K562 (cell line): ENCODE data around the gene GIPR. TPM values are rescaled to one million over a fixed set of nuclear protein-coding genes. Genes with fewer than 3 reads are reported as not detected.

Source experiments
- ATAC-seq: fragments of 200-7000 bp; cut with Tn5 transposase; 3 replicates; pipeline ENCODE4 v1.9.1; 2020; ENCODE audit warnings: moderate library complexity
- BruUV-seq: library from RNA; stranded (reverse); fragments of 400-500 nt; replicated peaks from 2 replicates; lab custom pipeline; 2021; lab: Mats Ljungman, UMichigan
- CTCF ChIA-PET: fragments of 300-600 bp; formaldehyde crosslinking; extraction: SDS; loops from one replicate; lab custom pipeline; 2021; ENCODE audit warnings: low intra/inter-chr PET ratio; lab: Yijun Ruan, JAX
- POLR2A ChIA-PET: fragments of 300-600, 350-650 bp; sonication (Branson Sonifier 250); formaldehyde crosslinking; extraction: SDS; loops from one replicate; lab custom pipeline; 2021; ENCODE audit warnings: antibody characterized with exemption, inconsistent platforms; lab: Yijun Ruan, JAX
- DNase-seq, 4 experiments: peaks; one replicate each; pipeline versions ENCODE4 v3.0.0 to v3.0.0-alpha.2; 2011 to 2018; ENCODE audit warnings: low spot score in 3 of 4, mixed read lengths in 3 of 4; ENCODE audit errors: extremely low read depth in 1 of 4
- FAIRE-seq: peaks from 2 replicates; lab custom pipeline; 2011; peaks lifted over from hg19 to GRCh38; lab: Jason Lieb, UNC
- H2AFZ ChIP-seq: 2 replicates; pipeline ENCODE4 v1.6.0; 2011; ENCODE audit warnings: low read depth, low read length, control low read depth, inconsistent platforms
- H3K27ac ChIP-seq: fragments of 200-600 bp; 3 replicates; pipeline ENCODE4 v1.8.0; 2011; ENCODE audit warnings: low read depth, mild to moderate bottlenecking, control low read depth, inconsistent platforms, low read length, moderate library complexity, mixed read lengths; ENCODE audit errors: extremely low read depth
- H3K27me3 ChIP-seq, 2 experiments: fragments of 300-600 bp in 1 of 2; 2 replicates in 1 of 2; 3 replicates in 1 of 2; pipeline versions ENCODE4 v1.6.0 to v1.8.0; 2011; ENCODE audit warnings: inconsistent platforms in 2 of 2, low read length in 2 of 2, mild to moderate bottlenecking in 1 of 2, mixed read lengths in 1 of 2, moderate library complexity in 1 of 2; ENCODE audit not compliant: control insufficient read depth in 2 of 2, insufficient read depth in 2 of 2
- H3K36me3 ChIP-seq: fragments of 300-600 bp; 3 replicates; pipeline ENCODE4 v1.8.0; 2011; ENCODE audit warnings: mild to moderate bottlenecking, low read length, inconsistent platforms; ENCODE audit not compliant: control insufficient read depth, insufficient read depth
- H3K4me1 ChIP-seq, 2 experiments: fragments of 200-600 bp in 1 of 2; replicated peaks in 1 of 2; 2 replicates in 1 of 2; 3 replicates in 1 of 2; pipeline versions ENCODE4 v1.5.1 to v1.8.0; 2011; ENCODE audit warnings: inconsistent platforms in 2 of 2, low read length in 2 of 2, mild to moderate bottlenecking in 1 of 2, mixed read lengths in 1 of 2, moderate library complexity in 1 of 2; ENCODE audit not compliant: control insufficient read depth in 2 of 2, insufficient read depth in 2 of 2
- H3K4me2 ChIP-seq: 2 replicates; pipeline ENCODE4 v1.6.1; 2011; ENCODE audit warnings: low read length, control low read depth, inconsistent platforms, mixed read lengths; ENCODE audit not compliant: insufficient read depth
- H3K4me3 ChIP-seq: fragments of 200-600 bp; sonication (generic), shearing (Covaris generic); 2 replicates; pipeline ENCODE4 v1.5.1; 2016; ENCODE audit warnings: control low read depth, inconsistent platforms
- H3K79me2 ChIP-seq: fragments of 200-600 bp; 3 replicates; pipeline ENCODE4 v1.8.0; 2011; ENCODE audit warnings: low read length, inconsistent platforms; ENCODE audit not compliant: control insufficient read depth, insufficient read depth
- H3K9ac ChIP-seq, 2 experiments: 2 replicates each; pipeline versions ENCODE4 v1.6.0 to v1.6.1; 2011; ENCODE audit warnings: low read depth in 2 of 2, low read length in 2 of 2, control low read depth in 1 of 2, inconsistent platforms in 1 of 2, mild to moderate bottlenecking in 1 of 2, mixed read lengths in 1 of 2; ENCODE audit not compliant: insufficient read depth in 1 of 2
- H3K9me1 ChIP-seq: one replicate; pipeline ENCODE4 v1.6.0; 2011; ENCODE audit warnings: inconsistent platforms, mild to moderate bottlenecking, low read length, moderate library complexity; ENCODE audit not compliant: control insufficient read depth, insufficient read depth
- H3K9me3 ChIP-seq: replicated peaks from 2 replicates; pipeline ENCODE4 v1.5.1; 2011; ENCODE audit warnings: low read depth, low read length, inconsistent platforms; ENCODE audit not compliant: control insufficient read depth, insufficient read depth
- H4K20me1 ChIP-seq: replicated peaks from 2 replicates; pipeline ENCODE4 v1.6.1; 2011; ENCODE audit warnings: low read length, inconsistent platforms, mixed read lengths; ENCODE audit not compliant: control insufficient read depth, insufficient read depth
- C11orf30 ChIP-seq: fragments of 450-650 bp; IDR thresholded peaks from 2 replicates; pipeline ENCODE4 v1.6.1; 2016; ENCODE audit warnings: low read depth, mild to moderate bottlenecking
- CBX5 ChIP-seq: IDR thresholded peaks from 2 replicates; pipeline ENCODE4 v1.6.1; 2014; ENCODE audit warnings: low read depth, borderline replicate concordance
- IFI16 ChIP-seq: fragments of 250-450 bp; sonication (Bioruptor Pico); IDR thresholded peaks from 2 replicates; pipeline ENCODE4 v2.1.2; 2022; ENCODE audit warnings: mild to moderate bottlenecking, inconsistent platforms
- IRF2 ChIP-seq: sonication (generic); formaldehyde crosslinking; IDR thresholded peaks from 2 replicates; pipeline ENCODE4 v1.8.1; 2022; ENCODE audit warnings: mild to moderate bottlenecking, missing genetic modification reagents
- MAFF ChIP-seq: IDR thresholded peaks from 2 replicates; pipeline ENCODE4 v1.6.1; 2012; ENCODE audit warnings: low read length, improper control_type of control experiment
- MAFK ChIP-seq: IDR thresholded peaks from 2 replicates; pipeline ENCODE4 v1.6.1; 2011; ENCODE audit warnings: low read length, improper control_type of control experiment
- PHB2 ChIP-seq: fragments of 450-650 bp; IDR thresholded peaks from 2 replicates; pipeline ENCODE4 v1.6.1; 2017; ENCODE audit warnings: low read depth
- RBM25 ChIP-seq: fragments of 200-400 bp; formaldehyde crosslinking; IDR thresholded peaks from 2 replicates; pipeline ENCODE4 v1.6.1; 2018; ENCODE audit warnings: low read length, low read depth, moderate library complexity; ENCODE audit not compliant: severe bottlenecking
- SAFB ChIP-seq: fragments of 200-400 bp; formaldehyde crosslinking; IDR thresholded peaks from 2 replicates; pipeline ENCODE4 v1.6.1; 2017; ENCODE audit warnings: low read depth, low read length, borderline replicate concordance
- SMAD3 ChIP-seq: fragments of 450-650 bp; formaldehyde crosslinking; conservative IDR thresholded peaks from 2 replicates; pipeline ENCODE4 v1.4.0; 2020; ENCODE audit warnings: mild to moderate bottlenecking
- TAF7 ChIP-seq: fragments of 450-650 bp; IDR thresholded peaks from 2 replicates; pipeline ENCODE4 v1.6.1; 2016; ENCODE audit warnings: missing genetic modification characterization, missing compliant biosample characterization
- TCFL5 ChIP-seq: fragments of 250-450 bp; sonication (Bioruptor Pico); conservative IDR thresholded peaks from 2 replicates; pipeline ENCODE4 v1.6.1; 2021; ENCODE audit warnings: mild to moderate bottlenecking, moderate library complexity, matching md5 sums
- ZNF175 ChIP-seq: fragments of 200-800 bp; sonication (Bioruptor generic); IDR thresholded peaks from 2 replicates; pipeline ENCODE4 v1.6.1; 2016; ENCODE audit warnings: low read depth, mild to moderate bottlenecking, missing genetic modification characterization, missing compliant biosample characterization
- ZNF316 ChIP-seq: fragments of 450-650 bp; IDR thresholded peaks from 2 replicates; pipeline ENCODE4 v1.6.1; 2016
- ZNF717 ChIP-seq: fragments of 250-450 bp; sonication (Bioruptor Pico); IDR thresholded peaks from 2 replicates; pipeline ENCODE4 v1.5.0; 2021
- WGBS: fragments of 100-300 bp; shearing (Covaris generic); methylation state at CpG from one replicate; pipeline ENCODE4 v1.1.6; 2016; ENCODE audit warnings: low coverage, mixed read lengths; ENCODE audit not compliant: insufficient coverage; ENCODE audit errors: missing lambda C conversion rate; 5-methylcytosine and 5-hydroxymethylcytosine counted together
- in situ Hi-C: fragments of 300-500 bp; cut with MboI; formaldehyde crosslinking; loops from 4 replicates; pipeline ENCODE4 v1.15.0; 2018; ENCODE audit warnings: inconsistent platforms, mixed read lengths
- intact Hi-C: fragments of 100-400 bp; cut with micrococcal nuclease; formaldehyde crosslinking; loops from 2 replicates; pipeline ENCODE4 v1.14.2; 2022
- polyA plus RNA-seq, 8 experiments: library from polyadenylated mRNA; depleted of rRNA in 4 of 8; stranded (reverse) in 5 of 8; unstranded in 3 of 8; fragments of >200 nt; fragmentation: Nextera tagmentation in 2 of 8; fragmentation: Illumina TruSeq in 1 of 8; extraction: Ambion mirVana in 2 of 8; extraction: Trizol in 1 of 8; gene quantifications; 2 replicates each; pipeline versions ENCODE4 v1.2.1 to v1.2.3, GENCODE V29; 2011 to 2014; ENCODE audit warnings: inconsistent platforms in 1 of 8, missing spikeins in 1 of 8
- total RNA-seq, 7 experiments: library from RNA; depleted of rRNA in 6 of 7; stranded (reverse); fragments of >200 nt in 6 of 7; fragmentation: Illumina TruSeq in 2 of 7; extraction: Trizol in 2 of 7; gene quantifications; 2 replicates each; pipeline versions ENCODE4 v1.2.1 to v1.2.3, GENCODE V29; 2011 to 2021; ENCODE audit warnings: low replicate concordance in 1 of 7
- TF ChIP-seq, protein P1 (sequence below): fragments of 450-650 bp; conservative IDR thresholded peaks from 2 replicates; pipeline ENCODE4 v1.6.1; 2016; ENCODE audit warnings: missing genetic modification characterization, low read depth, mild to moderate bottlenecking, missing compliant biosample characterization, moderate library complexity
- TF ChIP-seq, protein P2 (sequence below), 2 experiments: fragments of 450-650 bp in 1 of 2; sonication (generic) in 1 of 2; formaldehyde crosslinking in 1 of 2; IDR thresholded peaks in 1 of 2; conservative IDR thresholded peaks in 1 of 2; 2 replicates each; pipeline versions ENCODE4 v1.6.1 to v1.8.1; 2016 to 2023; ENCODE audit warnings: mild to moderate bottlenecking in 2 of 2, moderate library complexity in 2 of 2, inconsistent platforms in 1 of 2, missing genetic modification reagents in 1 of 2

GIPR gene
- total and polyA plus RNA-seq, 9 of the 15 experiments (the other 6 are each of a cell fraction or from before 2014, with no cell fraction given), result 2.2 to 26.8 (median 12.7) TPM

DNA sequence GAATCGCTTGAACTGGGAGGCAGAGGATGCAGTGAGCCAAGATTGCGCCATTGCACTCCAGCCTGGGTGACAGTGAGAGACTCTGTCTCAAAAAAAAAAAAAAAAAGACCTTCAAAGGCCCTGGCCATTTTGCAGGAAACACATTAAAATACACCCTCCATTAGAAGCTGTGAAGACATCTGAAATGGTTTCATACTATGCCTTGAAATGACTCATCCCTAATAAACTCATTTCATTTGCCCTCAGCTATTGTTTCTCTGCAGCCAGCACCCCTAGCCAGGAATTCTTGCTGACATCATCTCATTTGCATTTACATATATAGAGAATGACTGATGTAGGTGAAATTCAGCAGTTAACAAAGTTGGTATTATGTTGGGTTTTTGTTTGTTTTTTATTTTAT is 37.6 kb upstream of the GIPR start:
- H3K27me3 ChIP-seq, result no peaks in the 10 kb centered on the region; a peak in 1 of 5 replicates
- H2AFZ ChIP-seq, result no peak overlapping the region
- no peak overlapping the region for H3K4me2 ChIP-seq
- no peaks in the 10 kb centered on the region for H3K79me2 ChIP-seq
- no peak for TF ChIP-seq TAF7 (tag)
- TF ChIP-seq, protein P1, sequence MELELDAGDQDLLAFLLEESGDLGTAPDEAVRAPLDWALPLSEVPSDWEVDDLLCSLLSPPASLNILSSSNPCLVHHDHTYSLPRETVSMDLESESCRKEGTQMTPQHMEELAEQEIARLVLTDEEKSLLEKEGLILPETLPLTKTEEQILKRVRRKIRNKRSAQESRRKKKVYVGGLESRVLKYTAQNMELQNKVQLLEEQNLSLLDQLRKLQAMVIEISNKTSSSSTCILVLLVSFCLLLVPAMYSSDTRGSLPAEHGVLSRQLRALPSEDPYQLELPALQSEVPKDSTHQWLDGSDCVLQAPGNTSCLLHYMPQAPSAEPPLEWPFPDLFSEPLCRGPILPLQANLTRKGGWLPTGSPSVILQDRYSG (tag), result no peak
- TF ChIP-seq, protein P2, sequence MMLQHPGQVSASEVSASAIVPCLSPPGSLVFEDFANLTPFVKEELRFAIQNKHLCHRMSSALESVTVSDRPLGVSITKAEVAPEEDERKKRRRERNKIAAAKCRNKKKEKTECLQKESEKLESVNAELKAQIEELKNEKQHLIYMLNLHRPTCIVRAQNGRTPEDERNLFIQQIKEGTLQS (IDR thresholded peaks at IDR 0.05), result peak; percentile 45
- TF ChIP-seq, protein P2 (CRISPR knock-in tag; conservative IDR thresholded peaks at IDR 0.05), result no peak
- TF ChIP-seq RBM25, result no peak
- TF ChIP-seq SMAD3 (CRISPR knock-in tag), result no peak
- TF ChIP-seq SAFB, result no peak
- TF ChIP-seq IRF2, result no peak
- peak; percentile 77 for TF ChIP-seq ZNF316
- no peak for TF ChIP-seq PHB2
- peak; percentile 54; the same call in 1 of the 2 replicates for TF ChIP-seq C11orf30
- no peak for TF ChIP-seq TCFL5 (CRISPR knock-in tag)
- no peak for TF ChIP-seq ZNF175 (CRISPR knock-in tag)
- TF ChIP-seq CBX5, result no peak
- peak; percentile 21; the same call in 1 of the 2 replicates for TF ChIP-seq MAFK
- TF ChIP-seq ZNF717 (CRISPR knock-in tag), result no peak
- TF ChIP-seq MAFF, result peak; percentile 38; the same call in 1 of the 2 replicates
- TF ChIP-seq IFI16 (CRISPR knock-in tag), result no peak
- intact Hi-C loops, result no loop called here
- no peak overlapping the region for H3K4me3 ChIP-seq
- H3K27ac ChIP-seq, result no peak overlapping the region
- in situ Hi-C loops, result no loop called here
- no peak for ATAC-seq
- peaks cover 41% of the 10 kb centered on the region; the same call in 2 of the 3 replicates for H3K36me3 ChIP-seq
- no peak for FAIRE-seq
- CTCF ChIA-PET, result no interaction called here
- 71% methylated on average over 1 of the region's 2 CpGs for WGBS
- no peaks in the 10 kb centered on the region; the same call in 1 of the 2 replicates for H4K20me1 ChIP-seq
- no TSS peak for BruUV-seq
- no peak for DNase-seq
- no peaks in the 10 kb centered on the region for H3K9me1 ChIP-seq
- no peak overlapping the region for H3K9ac ChIP-seq
- H3K9me3 ChIP-seq, result no peaks in the 10 kb centered on the region
- POLR2A ChIA-PET, result interaction anchor here (0.6 to 1.7 kb wide), 5 partner anchors 10 to 41 kb away, joined by 3 to 4 read pairs (median 3); no protein-coding TSS in a partner anchor
- H3K4me1 ChIP-seq, result peaks cover 7 to 18% of the 10 kb centered on the region in 2 experiments
